Activated effector memory CD4-positive, alpha-beta T cell treated with anti-CD3 and anti-CD28 coated beads, Interleukin-2, amount 50 U/mL, for 16 hours (primary cell): Measurements from ENCODE around the gene UBE2A.

ENCODE experiments used
- DNase-seq: peaks from one replicate; pipeline ENCODE4 v3.0.0-alpha.2; 2020

Gene UBE2A

GRCh38 chrX:119614776-119615175 lies 40.4 kb downstream of the UBE2A start:
- DNase-seq: no peak

DNA sequence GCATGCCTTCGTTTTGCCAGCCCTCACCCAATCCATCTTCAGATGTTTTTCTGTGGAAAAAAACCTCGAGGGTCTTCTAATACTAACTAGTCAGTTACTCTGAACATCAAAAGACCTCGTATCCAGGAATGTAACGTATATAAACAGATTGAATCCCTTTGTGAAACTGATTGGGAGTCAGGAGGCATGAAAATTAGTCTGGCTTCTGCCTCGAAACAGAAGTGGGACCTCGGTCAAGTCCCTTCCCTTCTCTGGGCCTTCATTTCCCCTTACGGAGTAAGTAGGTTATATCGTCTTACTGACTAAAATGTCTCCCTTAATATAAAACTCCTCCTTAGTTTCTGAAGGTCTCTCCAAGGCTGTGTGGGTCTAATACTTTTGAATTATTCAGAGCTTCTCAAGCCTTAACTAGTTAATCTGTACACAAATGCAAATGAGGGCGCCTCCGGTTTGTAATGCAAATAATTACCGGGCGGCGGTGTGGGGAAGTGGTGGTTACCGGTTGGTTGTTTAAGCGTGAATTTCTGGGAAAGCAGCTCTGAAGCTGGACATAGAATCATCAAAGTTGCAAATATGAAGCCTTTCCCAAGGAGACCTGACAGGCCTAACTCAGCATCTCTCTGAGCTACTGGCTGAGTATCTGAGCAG lies 43.3 kb downstream of the UBE2A start:
- no peak for DNase-seq

GRCh38 chrX:119618439-119618838 lies 44.1 kb downstream of the UBE2A start:
- no peak for DNase-seq

- DNase-seq: no peak
Measured at GRCh38 chrX:119622356-119623232, 48.2 kb downstream of the UBE2A start.

DNA sequence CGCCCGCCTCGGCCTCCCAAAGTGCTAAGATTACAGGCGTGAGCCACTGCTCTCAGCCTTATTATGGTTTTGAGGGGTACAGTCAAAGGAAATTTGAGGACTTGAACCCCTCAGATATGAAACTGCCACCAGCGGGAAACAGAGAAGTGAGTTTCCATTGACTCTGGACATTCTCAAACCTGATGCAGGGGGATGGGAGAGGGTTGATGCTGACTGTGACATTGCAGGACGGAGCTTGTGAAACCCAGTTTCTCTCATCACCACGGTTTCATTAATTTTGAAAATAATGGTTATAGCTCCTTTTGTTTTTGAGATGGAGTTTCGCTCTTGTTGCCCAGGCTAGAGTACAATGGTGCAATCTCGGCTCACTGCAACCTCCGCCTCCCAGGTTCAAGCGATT lies 50.1 kb downstream of the UBE2A start:
- no peak for DNase-seq

DNA sequence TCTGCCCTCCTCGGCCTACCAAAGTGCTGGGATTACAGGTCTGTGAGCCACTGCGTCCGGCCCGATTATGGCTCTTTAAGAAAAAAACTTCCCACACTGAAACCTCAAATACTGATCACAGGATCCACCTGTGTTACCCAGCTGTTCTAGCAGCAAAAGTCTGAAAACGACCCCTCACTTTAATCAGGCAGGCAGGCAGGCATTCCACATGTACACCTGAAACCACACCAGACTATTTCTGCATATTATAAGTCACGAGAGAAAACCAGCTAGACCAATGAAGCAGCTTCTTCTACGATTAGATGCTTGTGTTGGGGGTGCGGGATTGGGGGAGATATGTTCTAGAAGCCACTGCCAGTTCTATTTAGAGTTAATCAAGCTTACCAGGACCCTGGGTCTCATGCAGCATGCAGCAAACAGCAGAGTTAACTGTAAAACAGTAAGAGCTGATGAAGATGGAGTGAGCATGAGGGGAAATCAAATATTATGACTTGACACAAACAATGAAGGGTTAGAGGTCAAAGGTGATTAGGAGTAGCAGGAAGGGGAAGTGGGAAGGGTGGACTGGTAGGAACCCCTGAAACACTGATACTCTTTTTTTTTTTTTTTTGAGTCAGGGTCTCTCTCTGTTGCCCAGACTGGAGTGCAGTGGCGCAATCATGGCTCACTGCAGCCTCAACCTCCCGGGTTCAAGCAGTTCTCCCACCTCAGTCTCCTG lies 50.7 kb downstream of the UBE2A start:
- no peak for DNase-seq

- no peak for DNase-seq
Measured at GRCh38 chrX:119625843-119626242, 51.5 kb downstream of the UBE2A start.
